HCT116 (cell line): ENCODE measurements around the gene LIPN.

Experiments
- ATF3 ChIP-seq: IDR thresholded peaks from 2 replicates; pipeline ENCODE4 v1.6.1; 2012
- CTCF ChIP-seq, 3 experiments: fragments of 200-600 bp in 1 of 3; sonication (generic) in 1 of 3; IDR thresholded peaks in 2 of 3; conservative IDR thresholded peaks in 1 of 3; 2 replicates each; pipeline ENCODE4 v1.5.1; 2012 to 2017; ENCODE audit warnings: low read depth in 2 of 3, low read length in 2 of 3, antibody characterized with exemption in 1 of 3, borderline replicate concordance in 1 of 3, control low read depth in 1 of 3, mild to moderate bottlenecking in 1 of 3, mixed read lengths in 1 of 3, mixed run types in 1 of 3, moderate library complexity in 1 of 3; ENCODE audit not compliant: insufficient read depth in 1 of 3
- EZH2 ChIP-seq: fragments of 200-600 bp; sonication (generic); IDR thresholded peaks from 2 replicates; pipeline ENCODE4 v1.6.1; 2017; ENCODE audit warnings: antibody characterized with exemption, mixed run types
- EZH2phosphoT487 ChIP-seq: fragments of 200-600 bp; IDR thresholded peaks from 2 replicates; pipeline ENCODE4 v1.6.1; 2018; ENCODE audit warnings: antibody characterized with exemption, borderline replicate concordance
- POLR2A ChIP-seq: IDR thresholded peaks from 2 replicates; pipeline ENCODE4 v1.7.0; 2011; ENCODE audit warnings: borderline replicate concordance; ENCODE audit not compliant: insufficient read depth, insufficient read length; ENCODE audit errors: extremely low read depth
- RAD21 ChIP-seq: IDR thresholded peaks from 2 replicates; pipeline ENCODE4 v1.6.1; 2012; ENCODE audit warnings: low read depth, mild to moderate bottlenecking
- TCF7L2 ChIP-seq: IDR thresholded peaks from 2 replicates; pipeline ENCODE4 v1.7.0; 2011; ENCODE audit warnings: borderline replicate concordance, inconsistent platforms; ENCODE audit not compliant: insufficient read depth, insufficient read length; ENCODE audit errors: extremely low read depth
- ZBTB33 ChIP-seq: IDR thresholded peaks from 2 replicates; pipeline ENCODE4 v1.6.1; 2011; ENCODE audit warnings: mild to moderate bottlenecking, low read length, moderate library complexity; ENCODE audit not compliant: insufficient replicate concordance; ENCODE audit errors: extremely low read depth

- TF ChIP-seq CTCF (IDR thresholded peaks at IDR 0.05 in 2 of 3, conservative IDR thresholded peaks at IDR 0.05 in 1 of 3; ENCODE audit: borderline replicate concordance in 1 of 3, insufficient read depth in 1 of 3, low read depth in 2 of 3, low read length in 2 of 3) = no peak
- TF ChIP-seq EZH2phosphoT487 = no peak
- TF ChIP-seq RAD21 = no peak
- no peak for TF ChIP-seq POLR2A
- no peak for TF ChIP-seq ZBTB33
- no peak for TF ChIP-seq TCF7L2
- no peak for TF ChIP-seq ATF3
- no peak for TF ChIP-seq EZH2
Measured at GRCh38 chr10:88792661-88793060, 32.8 kb downstream of the LIPN start.
